T-helper 1 cell (primary cell): Measurements from ENCODE around the gene CDKN2C.
A peak's percentile ranks its signal among the peaks of the same experiment; 100 is the strongest.

Experiments
- DNase-seq, 5 donors: peaks; one replicate each; pipeline ENCODE4 v3.0.0-alpha.2; 2012 to 2020

Gene CDKN2C

DNA sequence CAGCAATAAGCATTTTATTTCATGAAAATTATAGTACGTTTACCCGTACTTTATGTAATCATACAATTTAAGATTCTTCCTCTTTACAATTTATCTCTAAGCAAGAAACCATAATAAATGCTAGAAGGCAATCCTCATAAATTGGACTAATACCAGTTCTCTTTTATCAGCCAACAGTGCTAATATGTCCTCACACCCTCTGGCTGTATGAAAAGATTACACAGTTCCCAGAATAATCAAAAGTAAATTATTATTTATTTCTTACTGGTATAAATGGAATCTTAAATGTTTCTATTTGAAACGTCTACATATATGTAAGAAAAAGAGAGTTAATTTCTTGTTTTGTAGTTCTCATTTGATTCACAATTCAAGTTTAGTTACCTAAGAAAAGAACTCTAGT lies 3.1 kb upstream of the CDKN2C start:
- no peak for DNase-seq

DNA sequence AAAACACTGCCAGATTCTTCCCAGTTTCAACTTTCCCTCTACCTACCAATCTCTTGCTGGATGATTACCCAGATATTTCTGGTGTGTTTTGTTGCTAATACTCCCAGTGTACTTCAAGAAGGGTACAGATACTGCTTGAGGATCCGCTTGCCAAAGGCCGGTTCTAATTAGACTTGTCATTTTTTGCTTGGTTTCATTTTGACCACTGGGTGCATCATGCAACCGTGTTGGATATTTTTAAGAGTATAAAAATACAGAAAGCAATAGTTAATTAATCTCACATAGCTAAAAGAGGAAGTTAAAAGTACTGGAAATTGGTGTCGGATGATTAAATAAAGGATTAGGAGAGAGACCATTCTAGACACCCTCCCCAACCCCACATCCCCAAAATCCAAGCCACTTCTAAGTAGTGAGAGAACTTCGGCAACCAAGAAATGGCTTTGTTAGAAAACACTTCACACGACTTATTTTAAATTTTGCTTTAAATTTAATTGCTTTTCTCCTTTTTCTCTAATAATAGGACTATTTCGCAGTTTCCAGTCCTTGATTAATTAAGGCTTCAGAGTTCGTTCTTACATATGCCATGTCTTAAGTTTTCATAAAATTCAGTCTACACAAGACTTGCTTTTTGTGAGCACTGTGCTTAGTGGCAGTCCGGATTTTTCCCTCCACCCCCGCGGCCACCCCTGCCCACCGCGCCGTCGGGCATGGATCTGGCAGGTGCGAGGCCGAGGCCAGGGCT lies 2.5 kb upstream of the CDKN2C start:
- no peak for DNase-seq

DNA sequence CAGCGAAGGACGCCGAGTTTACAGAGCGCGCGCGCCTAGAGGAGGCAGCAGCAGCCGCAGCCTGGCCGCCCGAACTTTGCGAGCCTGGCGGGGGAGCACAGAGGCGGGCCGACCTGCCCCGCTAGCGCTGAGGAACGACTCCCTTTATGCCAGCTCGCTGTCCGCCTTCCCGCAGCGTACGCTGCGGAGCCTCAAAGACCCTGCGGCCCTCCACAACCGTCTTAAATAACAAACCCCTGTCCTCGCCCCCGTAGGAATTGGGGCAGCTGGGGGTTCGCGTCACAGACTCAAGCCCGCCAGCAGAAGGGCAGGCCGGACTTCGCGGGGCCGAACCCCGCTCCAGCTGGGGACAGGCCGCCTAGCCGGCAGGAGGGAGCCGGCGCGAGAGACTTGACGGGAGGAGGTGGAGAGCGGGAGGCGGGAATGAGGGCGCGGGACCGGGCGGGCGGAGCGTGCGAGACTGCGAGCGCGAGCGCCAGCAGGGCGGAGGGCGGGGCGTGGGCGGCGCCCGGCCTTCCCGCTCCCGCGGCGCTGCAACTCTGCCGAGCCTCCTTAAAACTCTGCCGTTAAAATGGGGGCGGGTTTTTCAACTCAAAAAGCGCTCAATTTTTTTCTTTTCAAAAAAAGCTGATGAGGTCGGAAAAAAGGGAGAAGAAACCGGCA lies 1.8 kb upstream of the CDKN2C start:
- peak; percentile 74 to 88 (median 79) for DNase-seq

DNA sequence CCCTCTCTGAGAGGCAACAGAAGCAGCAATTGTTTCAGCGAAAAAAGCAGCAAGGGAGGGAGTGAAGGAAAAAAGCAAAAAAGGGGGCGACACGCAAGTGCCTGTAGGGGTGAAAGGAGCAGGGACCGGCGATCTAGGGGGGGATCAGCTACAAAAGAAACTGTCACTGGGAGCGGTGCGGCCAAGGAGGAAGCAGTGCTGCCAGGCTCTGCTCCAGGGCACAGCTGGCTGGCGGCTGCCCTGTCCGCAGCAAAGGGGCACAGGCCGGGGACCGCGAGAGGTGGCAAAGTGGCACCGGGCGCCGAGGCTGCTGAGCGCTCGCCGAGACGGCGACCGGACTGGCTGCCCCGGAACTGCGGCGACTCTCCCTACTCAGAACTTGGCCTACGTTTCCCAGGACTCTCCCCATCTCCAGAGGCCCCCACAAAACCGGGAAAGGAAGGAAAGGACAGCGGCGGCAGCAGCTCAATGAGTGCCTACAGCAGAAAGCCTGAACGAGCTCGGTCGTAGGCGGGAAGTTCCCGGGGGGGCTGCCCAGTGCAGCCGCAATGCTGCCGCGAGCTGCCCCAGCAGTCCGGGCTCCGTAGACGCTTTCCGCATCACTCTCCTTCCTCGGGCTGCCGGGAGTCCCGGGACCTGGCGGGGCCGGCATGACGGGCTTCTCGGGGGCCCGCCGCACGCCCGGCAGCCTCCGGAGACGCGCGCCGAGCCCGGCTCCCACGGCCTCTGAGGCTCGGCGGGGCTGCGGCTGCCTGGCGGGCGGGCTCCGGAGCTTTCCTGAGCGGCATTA lies 1.0 kb upstream of the CDKN2C start:
- peak in 4 of 5 donors; percentile 27 to 50 (median 47) for DNase-seq

DNA sequence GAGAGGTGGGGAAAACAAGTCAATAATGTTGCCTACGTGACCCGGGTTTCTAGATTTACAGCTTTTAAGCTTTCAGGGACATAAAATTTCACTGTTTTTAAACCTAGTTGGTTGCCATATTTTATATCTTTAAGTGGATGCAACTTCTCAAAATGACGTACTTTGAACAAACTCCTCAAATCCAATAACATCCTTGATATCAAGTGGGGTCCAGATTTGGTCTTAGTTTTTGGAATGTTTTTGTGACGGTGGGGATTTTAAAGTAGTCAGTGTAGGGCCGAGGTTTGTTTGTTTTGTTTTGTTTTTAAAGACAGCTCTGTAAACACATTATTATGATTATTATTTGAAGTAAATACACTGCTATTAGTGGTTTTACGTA lies 453 bp downstream of the CDKN2C start:
- DNase-seq = no peak

DNA sequence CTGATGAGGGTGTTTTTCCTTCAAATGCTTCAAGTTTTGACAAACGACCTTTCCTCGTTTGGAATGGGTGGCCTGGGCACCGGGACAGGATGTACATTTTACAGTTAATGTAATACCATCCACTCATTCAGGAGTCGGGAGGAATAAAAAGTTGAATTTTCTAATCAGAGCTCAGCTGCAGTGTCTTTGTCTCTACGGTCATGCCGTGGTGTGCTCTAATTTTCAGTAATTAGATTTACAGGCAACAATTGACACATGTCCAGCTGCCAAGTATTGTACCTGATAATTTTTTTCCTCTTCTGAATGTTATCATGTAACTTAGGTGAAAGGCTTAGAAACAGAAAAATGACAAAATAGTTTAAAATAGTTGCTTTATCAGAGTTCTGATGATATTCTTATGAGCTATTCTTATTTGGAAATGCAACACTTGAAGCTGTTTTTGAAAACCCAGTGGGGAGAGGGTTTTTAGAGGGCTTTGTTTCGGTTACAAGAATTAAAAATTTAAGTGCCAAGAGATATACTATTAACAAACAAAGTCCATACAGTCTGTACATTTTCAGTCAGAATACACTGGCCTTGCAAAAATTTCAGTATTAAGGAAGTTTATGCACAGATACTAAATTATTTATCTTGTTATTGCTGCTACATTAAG lies 1.0 kb downstream of the CDKN2C start:
- no peak for DNase-seq

DNA sequence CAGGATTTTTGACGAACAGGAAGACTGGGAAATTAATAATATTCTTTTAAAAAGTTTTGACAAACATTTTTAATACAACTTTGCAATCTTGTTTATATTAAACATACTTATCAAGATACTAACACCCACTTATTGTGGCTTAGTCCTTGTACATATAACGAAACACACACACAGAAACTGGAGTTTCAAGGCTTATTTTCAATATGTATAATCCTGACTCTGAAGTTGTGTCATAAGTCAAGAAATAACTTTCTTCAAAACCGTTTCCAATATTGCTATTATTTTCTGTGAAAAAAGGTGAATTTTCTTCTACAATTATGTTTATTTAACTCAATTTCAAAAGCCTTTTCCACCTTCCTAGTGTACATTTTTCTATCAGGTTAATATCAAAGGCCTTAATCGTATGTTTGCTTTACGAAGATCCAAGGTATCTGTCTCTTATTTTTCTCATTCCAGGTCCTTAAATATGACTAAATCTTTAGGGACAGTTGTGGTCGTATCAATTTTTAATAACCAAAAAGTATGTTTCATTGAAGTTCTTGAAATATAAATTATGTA lies 1.8 kb downstream of the CDKN2C start:
- peak in 1 of 5 donors; percentile 8 for DNase-seq

DNA sequence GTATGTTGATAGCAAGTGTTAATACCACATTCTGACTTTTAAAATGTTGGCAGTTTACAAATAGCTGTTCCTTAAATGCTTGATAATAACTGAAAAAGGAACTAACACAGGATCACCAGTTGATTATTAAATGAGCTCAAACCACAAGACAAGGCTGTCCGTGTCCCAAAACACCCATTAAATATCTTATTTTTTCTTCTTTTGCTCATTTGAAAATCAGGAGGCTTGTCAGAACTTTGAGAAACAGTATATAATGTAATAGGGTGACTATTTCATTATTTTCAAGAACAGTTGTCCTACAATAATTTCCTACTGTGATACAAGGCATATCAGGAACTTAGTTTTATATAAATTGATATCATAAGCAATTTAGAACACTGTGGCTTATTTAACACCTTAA lies 2.7 kb downstream of the CDKN2C start:
- DNase-seq = no peak

DNA sequence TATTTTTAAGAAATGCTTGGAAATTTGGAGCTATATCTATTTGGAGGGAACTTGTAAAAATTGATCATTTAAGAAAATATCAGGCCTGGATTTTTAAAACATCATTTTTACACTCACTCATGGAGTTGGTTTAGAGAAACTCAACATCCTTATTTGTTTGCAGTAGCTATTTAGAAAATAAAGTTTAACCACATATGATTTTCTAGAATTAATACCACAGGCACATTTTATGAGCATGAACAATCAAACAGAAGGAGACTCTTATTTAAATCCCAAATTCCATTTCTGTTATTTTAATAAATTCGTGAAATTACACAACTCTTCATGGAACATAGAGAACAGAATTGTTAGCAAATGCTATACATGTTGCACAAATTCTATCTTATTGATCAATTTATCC lies 3.2 kb downstream of the CDKN2C start:
- no peak for DNase-seq

DNA sequence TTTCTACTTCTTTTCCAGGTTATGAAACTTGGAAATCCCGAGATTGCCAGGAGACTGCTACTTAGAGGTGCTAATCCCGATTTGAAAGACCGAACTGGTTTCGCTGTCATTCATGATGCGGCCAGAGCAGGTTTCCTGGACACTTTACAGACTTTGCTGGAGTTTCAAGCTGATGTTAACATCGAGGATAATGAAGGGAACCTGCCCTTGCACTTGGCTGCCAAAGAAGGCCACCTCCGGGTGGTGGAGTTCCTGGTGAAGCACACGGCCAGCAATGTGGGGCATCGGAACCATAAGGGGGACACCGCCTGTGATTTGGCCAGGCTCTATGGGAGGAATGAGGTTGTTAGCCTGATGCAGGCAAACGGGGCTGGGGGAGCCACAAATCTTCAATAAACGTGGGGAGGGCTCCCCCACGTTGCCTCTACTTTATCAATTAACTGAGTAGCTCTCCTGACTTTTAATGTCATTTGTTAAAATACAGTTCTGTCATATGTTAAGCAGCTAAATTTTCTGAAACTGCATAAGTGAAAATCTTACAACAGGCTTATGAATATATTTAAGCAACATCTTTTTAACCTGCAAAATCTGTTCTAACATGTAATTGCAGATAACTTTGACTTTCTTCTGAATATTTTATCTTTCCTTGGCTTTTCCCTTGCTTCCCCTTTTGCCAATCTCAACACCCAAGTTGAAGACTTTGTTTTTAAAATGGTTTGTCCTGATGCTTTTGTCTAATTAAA lies 4.0 kb downstream of the CDKN2C start:
- no peak for DNase-seq

DNA sequence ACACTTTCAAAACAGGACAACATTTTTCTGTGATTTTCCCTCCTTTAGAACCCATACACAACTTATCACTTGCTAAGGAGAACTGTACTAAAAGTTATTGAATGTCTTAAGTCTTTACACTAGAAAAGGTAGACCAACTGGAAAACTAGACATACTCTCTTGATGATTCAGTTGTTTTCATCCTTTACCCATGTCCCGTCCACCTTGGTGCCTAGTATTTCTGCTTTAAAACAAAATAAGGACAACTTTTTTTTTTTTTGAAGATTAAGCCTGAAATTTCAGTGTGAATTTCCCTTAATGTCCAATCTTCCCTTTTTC lies 4.5 kb downstream of the CDKN2C start:
- DNase-seq = no peak

DNA sequence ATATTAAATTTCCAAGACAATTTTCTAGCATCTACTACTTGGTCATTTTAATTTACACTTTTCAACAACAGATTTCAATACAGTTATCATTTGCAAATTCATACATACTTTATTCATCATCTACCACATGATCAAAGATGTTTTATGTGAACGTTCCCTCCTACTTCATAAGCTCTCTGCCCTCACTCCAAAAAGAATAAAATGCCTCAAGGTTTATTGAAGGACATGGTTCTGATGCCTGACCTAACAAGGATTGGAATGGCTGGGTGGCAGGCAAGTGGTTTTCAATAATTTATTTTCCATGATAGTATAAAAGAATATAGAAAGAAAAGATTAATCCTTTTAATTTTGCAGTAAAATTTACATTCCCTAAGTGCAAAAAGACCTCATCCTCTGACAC lies 5.4 kb downstream of the CDKN2C start:
- DNase-seq = no peak

DNA sequence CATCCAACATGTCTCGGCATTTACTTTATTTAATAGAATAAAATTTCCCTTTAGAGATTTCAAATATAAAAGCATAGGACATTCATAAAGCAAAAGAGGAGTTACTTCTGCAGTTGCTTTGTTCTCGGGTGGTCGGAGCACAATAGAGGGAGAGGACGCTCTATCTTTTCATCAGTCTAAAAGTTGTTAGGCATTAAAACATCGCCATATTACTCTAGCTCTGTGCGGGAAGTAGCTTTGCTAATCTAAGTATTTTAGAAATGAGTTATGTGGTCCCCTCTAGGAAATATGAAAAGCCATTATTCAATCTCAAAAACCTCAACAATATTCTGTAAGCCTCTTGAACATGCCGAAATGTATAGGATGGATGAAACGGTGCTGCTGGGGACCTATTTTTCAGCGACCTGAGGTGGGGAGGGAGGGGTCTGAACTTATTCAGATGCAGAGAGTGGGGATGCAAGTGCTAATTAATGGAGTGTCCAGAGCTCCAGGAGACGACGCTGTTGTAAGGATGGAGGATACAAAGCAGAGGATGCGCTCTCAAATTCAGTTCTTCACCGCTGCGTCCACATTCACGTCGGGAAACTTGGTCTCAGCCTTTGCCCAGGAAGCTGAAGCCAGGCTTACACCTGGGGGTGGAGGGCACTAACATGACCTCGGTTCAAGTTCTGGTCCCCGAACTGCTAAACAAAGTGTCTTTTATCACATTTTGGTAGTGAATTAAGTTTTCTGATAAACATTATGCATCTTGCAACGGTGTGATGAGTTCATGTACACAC lies 6.3 kb downstream of the CDKN2C start:
- peak in 1 of 5 donors; percentile 4 for DNase-seq

DNA sequence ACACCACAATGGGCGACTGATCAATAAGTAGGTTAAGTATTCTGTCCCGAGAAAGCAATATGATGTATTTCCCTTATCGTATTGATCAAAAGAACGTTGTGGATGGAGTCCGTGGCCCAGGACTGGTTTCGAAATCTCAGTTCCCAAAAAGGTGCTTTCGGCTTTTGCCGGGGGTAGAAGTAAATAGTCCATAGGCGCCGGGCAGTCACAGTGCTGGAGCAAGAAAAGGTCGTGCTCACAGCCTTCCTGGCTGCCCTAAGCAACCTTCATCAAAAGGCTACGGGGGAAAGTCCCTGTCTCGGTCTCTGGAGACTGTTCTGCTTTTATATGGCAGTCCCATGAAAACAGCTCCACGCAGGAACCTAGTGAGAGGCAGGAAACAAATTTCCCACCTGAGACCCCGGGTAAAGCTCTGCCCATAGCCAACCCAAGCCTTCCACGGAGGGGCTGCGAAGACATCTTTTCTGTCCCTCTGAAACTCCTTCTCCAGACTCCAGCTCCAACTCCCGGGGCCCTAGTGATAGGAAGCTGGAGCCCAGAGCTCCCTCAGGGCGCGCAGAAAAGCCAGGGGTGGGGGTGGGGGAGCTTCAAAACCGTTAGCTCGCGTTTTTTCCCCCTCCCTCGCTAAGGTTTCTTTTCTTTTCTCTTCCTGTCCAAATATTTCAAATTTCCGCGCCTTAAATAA lies 7.0 kb downstream of the CDKN2C start:
- DNase-seq = peak in 1 of 5 donors; percentile 7

DNA sequence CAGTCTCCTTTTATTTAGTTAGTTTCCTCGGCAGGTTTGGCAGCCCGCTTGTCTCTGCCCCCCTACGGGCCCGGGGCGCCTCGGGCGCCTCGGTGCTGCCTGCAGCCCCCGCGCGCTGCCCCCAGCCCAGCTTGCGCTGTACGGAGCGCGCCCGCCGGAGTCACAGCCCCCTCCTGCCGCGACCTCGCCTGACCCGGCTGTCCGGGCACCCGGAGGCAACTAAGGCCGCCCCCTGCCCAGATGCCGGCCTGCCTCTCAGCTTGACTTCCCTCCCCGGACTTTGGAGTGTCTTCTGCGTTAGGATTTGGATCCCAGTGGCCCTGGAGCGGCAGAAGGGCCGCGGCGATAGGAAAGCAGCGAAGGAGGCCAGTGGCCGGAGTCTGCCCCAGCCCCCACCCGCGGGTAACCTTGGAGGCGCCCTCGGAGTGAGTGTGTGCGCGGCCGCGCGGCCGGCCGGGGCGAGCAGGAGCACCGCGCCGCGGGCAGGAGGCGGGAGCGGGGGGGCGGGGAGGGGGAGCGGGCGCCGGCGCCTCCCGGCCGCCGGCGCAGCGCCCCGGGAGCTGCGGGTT lies 7.6 kb downstream of the CDKN2C start:
- DNase-seq = peak in 1 of 5 donors; percentile 24

DNA sequence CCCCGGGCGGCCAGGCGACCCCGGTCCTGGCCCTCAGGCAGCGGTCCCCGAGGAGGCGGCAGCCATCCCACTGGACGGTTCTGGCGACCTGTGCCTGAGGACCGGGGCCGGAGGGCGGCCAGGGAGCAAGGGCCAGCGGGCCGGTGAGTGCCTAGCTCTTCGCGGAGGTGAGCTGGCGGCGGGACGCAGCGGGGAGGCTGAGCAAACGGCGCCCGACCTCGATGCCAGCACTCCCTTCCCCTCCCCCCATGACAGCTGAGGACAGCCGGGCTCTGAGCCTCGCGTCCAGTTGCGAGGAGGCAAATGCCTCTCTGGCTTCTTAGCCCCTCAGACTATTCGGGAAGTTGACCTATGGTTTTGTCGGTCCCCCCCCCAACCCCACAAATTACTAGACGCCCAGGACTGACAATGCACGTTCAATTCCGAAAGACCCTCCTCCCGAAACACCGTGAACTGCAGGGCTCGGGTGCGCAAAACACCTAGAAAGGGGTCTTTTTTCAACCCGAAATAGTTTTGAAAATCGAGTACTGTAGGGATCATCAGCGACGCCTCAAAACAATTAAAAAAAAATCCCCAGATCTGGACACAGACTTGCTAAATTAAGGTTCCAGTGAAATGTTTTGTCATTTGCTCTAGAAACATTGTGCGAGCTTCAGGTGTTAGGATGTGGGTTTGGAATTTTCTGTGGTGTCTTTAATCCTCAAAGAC lies 8.3 kb downstream of the CDKN2C start:
- DNase-seq = peak in 3 of 5 donors; percentile 9 to 20 (median 18)

DNA sequence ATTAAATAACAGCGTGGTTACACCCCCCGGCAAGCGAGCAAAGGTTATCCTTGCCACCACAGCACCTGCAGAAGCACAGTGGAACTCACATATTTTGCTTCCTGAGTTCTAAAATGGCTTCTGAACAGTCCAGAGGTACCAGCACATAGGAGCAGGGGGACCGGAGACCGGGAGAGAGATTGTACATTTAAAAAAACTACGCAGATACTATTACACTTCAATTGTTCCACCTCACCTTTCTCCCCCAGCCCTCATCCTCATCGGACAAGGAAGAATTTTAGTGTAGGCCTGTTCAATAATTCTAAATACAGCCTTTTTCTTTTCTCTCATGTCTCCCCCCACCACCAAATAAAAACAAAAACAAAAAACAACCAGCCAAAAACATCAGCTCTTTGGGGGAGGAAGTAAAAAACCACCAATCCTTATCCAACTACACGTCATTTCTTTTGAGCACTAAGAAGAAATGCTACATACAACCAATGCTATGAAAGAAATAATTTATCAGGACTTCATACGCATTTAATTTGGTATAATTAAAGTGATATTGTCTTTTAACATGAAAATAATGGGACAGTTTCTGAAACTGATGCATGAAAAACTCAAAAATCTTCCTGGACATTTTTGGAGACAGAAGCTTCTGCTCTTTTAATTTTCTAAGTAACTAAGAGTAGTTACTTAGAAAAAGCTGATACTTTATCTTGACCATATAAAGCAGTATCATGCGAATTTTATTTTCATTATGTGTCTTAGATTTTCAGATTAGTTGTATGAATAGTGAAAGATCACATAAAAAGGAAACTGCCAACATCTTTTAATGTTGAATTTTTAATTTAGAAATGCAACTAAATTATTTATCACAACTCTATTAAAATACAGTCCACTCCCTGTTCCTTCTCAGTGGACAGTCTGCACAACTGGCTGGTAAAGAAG lies 9.1 kb downstream of the CDKN2C start:
- peak in 1 of 5 donors; percentile 2 for DNase-seq

DNA sequence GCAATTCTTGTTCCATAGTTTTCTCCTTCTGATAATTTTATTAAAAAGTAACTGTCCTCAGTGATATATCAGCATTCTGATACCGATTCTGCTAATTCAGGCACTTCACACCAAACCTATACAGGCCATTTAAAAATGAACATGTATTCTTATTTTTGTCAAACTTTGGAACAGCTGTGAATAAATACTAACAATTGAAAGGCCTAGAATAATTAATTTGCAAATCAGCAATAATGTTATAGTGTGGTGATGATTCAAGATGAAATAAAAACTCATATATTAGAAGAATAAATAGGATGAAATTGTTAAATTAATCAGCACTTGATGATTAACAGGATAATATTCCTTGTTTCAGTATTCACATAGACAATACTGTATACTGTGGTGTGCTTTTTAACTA lies 9.9 kb downstream of the CDKN2C start:
- DNase-seq = no peak

DNA sequence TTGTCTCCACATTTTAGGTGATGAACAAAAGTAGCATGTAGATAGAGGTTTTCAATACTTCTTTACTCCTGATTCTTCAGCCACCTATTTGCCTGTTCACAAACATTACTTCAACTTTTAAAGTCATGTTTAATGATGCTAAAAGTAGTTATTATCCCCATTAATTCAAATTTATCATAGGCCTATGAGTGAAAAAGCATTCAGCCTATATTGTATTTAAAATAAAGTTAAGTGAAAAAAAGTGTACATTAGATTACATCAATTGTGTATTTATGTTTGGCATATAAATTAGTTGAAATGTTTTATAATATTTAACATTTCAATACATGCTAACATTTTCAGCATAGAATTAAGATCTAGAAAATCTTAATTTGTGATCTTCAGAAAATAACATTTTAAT lies 10.5 kb downstream of the CDKN2C start:
- no peak for DNase-seq
